Body of pancreas (tissue), 4 donors: ENCODE results near the gene OGFOD3. TPM values are rescaled to one million over a fixed set of nuclear protein-coding genes. Genes with fewer than 3 reads are reported as not detected.

Source experiments
- ATAC-seq: fragments of 150-250 bp; one replicate; pipeline ENCODE4 v1.9.1; 2016
- DNase-seq, 4 donors: peaks; one replicate each; pipeline ENCODE4 v3.0.0-alpha.2; 2019
- H3K27ac ChIP-seq, 4 donors: fragments of 200-600 bp; sonication (generic); 1 replicate in 3 of 4; 2 replicates in 1 of 4; pipeline versions ENCODE4 v1.5.1 to v1.6.1; 2016 to 2019; ENCODE audit warnings: mild to moderate bottlenecking in 1 of 4, mixed read lengths in 1 of 4, moderate library complexity in 1 of 4
- H3K27me3 ChIP-seq, 2 donors: fragments of 200-600 bp; sonication (generic); one replicate each; pipeline ENCODE4 v1.6.0; 2016; ENCODE audit warnings: mild to moderate bottlenecking in 1 of 2
- H3K36me3 ChIP-seq, 2 donors: fragments of 200-600 bp; sonication (generic); replicated peaks in 1 of 2; 2 replicates each; pipeline ENCODE4 v1.5.1; 2016; ENCODE audit warnings: low read depth in 2 of 2; ENCODE audit not compliant: insufficient read depth in 1 of 2
- H3K4me1 ChIP-seq: fragments of 200-600 bp; sonication (generic); one replicate; pipeline ENCODE4 v1.6.0; 2016
- H3K4me3 ChIP-seq, 2 donors: fragments of 200-600 bp; sonication (generic); 1 replicate in 1 of 2; 2 replicates in 1 of 2; pipeline ENCODE4 v1.5.1; 2016 to 2019
- H3K9me3 ChIP-seq, 3 donors: fragments of 200-600 bp; sonication (generic); 1 replicate in 2 of 3; 2 replicates in 1 of 3; pipeline ENCODE4 v1.5.1; 2016
- CTCF ChIP-seq, 7 experiments: fragments of 450-650 bp in 4 of 7; fragments of 200-600 bp in 3 of 7; sonication (generic) in 3 of 7; IDR thresholded peaks; one replicate each; pipeline ENCODE4 v1.5.1; 2016 to 2019; ENCODE audit warnings: antibody characterized with exemption in 7 of 7
- POLR2A ChIP-seq, 3 donors: fragments of 450-650 bp; IDR thresholded peaks; one replicate each; pipeline ENCODE4 v1.6.1; 2016; ENCODE audit warnings: antibody characterized with exemption in 3 of 3, mild to moderate bottlenecking in 2 of 3
- WGBS, 2 donors: methylation state at CpG; one replicate each; pipeline ENCODE4 v1.1.5; 2017; 5-methylcytosine and 5-hydroxymethylcytosine counted together
- intact Hi-C: fragments of 100-400 bp; cut with DNase I; formaldehyde crosslinking; loops from one replicate; pipeline ENCODE4 v1.15.1; 2023
- total RNA-seq, 2 donors: library from RNA; depleted of rRNA; stranded (reverse); fragments of >200 nt; gene quantifications; one replicate each; pipeline ENCODE4 v1.1.0, GENCODE V29; 2016

OGFOD3 gene
- total RNA-seq, 2 donors from 2014 or later, result 16.8 to 40.0 TPM

- DNase-seq (no peak), ATAC-seq (no peak)
- H3K4me3 ChIP-seq, result no peak overlapping the region
- no peaks in the 10 kb centered on the region for H3K27me3 ChIP-seq
- H3K36me3 ChIP-seq, result peaks cover 0 to 2% of the 10 kb centered on the region in 2 donors
- no peak overlapping the region for H3K27ac ChIP-seq
- no peak for TF ChIP-seq POLR2A (IDR thresholded peaks at IDR 0.05)
- no peak for TF ChIP-seq CTCF (IDR thresholded peaks at IDR 0.05)
- no peaks in the 10 kb centered on the region for H3K9me3 ChIP-seq
- WGBS, 2 donors, result 88% methylated on average over 14 to 15 of the region's 15 CpGs
- peaks cover 6% of the 10 kb centered on the region for H3K4me1 ChIP-seq
- intact Hi-C loops, result no loop called here
Measured at GRCh38 chr17:82392941-82393340, 25.4 kb downstream of the OGFOD3 start.

GRCh38 chr17:82392209-82392920, 26.0 kb downstream of the OGFOD3 start:
- intact Hi-C loops, result no loop called here
- no peak for DNase-seq

GRCh38 chr17:82391496-82392066, 26.8 kb downstream of the OGFOD3 start:
- Histone ChIP-seq H3K4me1 (peaks cover 10% of the 10 kb centered on the region), H3K27ac (no peak overlapping the region), H3K27me3 (no peaks in the 10 kb centered on the region), H3K9me3 (no peaks in the 10 kb centered on the region), H3K36me3 (peaks cover 0 to 2% of the 10 kb centered on the region in 2 donors), H3K4me3 (no peak overlapping the region)
- TF ChIP-seq POLR2A (IDR thresholded peaks at IDR 0.05) (no peak), CTCF (IDR thresholded peaks at IDR 0.05) (no peak)
- intact Hi-C loops, result no loop called here
- ATAC-seq (no peak), DNase-seq (no peak)
- 93 to 97% methylated on average over 11 to 23 of the region's 23 CpGs for WGBS, 2 donors

More at GRCh38 chr17:82392209-82392920, 26.0 kb downstream of the OGFOD3 start:
- Histone ChIP-seq H3K4me3 (no peak overlapping the region), H3K27ac (no peak overlapping the region), H3K4me1 (peaks cover 10% of the 10 kb centered on the region), H3K36me3 (peaks cover 0 to 2% of the 10 kb centered on the region in 2 donors), H3K9me3 (no peaks in the 10 kb centered on the region), H3K27me3 (no peaks in the 10 kb centered on the region)
- WGBS, 2 donors, result 94% methylated on average over 23 to 27 of the region's 28 CpGs
- ATAC-seq, result no peak
- TF ChIP-seq POLR2A (IDR thresholded peaks at IDR 0.05) (no peak), CTCF (IDR thresholded peaks at IDR 0.05) (no peak)

GRCh38 chr17:82390860-82391435, 27.4 kb downstream of the OGFOD3 start:
- no peaks in the 10 kb centered on the region for H3K9me3 ChIP-seq
- H3K36me3 ChIP-seq, result peaks cover 0 to 2% of the 10 kb centered on the region in 2 donors
- no peak for ATAC-seq
- intact Hi-C loops, result no loop called here
- WGBS, 2 donors, result 82 to 84% methylated on average over 12 to 13 of the region's 13 CpGs
- no peak overlapping the region for H3K27ac ChIP-seq
- no peak for TF ChIP-seq POLR2A (IDR thresholded peaks at IDR 0.05)
- no peak for TF ChIP-seq CTCF (IDR thresholded peaks at IDR 0.05)
- DNase-seq, result no peak
- H3K4me3 ChIP-seq, result no peak overlapping the region
- no peaks in the 10 kb centered on the region for H3K27me3 ChIP-seq
- peaks cover 10% of the 10 kb centered on the region for H3K4me1 ChIP-seq
